HG03565 (cell line): ENCODE results near the gene FOXR1.

Experiments
- ATAC-seq: cut with Tn5 transposase; IDR thresholded peaks from one replicate; pipeline ENCODE4 v1.9.1; 2021; ENCODE audit warnings: mild to moderate bottlenecking, moderate library complexity; ENCODE audit not compliant: unreplicated experiment

Gene FOXR1

GRCh38 chr11:119025541-119025940, 54.0 kb downstream of the FOXR1 start:
- ATAC-seq, result no peak

- no peak for ATAC-seq
These were observed 54.6 kb downstream of the FOXR1 start for GRCh38 chr11:119025978-119026766.

- no peak for ATAC-seq
These were observed 55.4 kb downstream of the FOXR1 start for GRCh38 chr11:119026970-119027369.

- ATAC-seq, result no peak
These were observed 56.2 kb downstream of the FOXR1 start for GRCh38 chr11:119027561-119028345.

GRCh38 chr11:119028346-119029068, 56.9 kb downstream of the FOXR1 start:
- ATAC-seq, result no peak

GRCh38 chr11:119029069-119029339, 57.4 kb downstream of the FOXR1 start:
- no peak for ATAC-seq

GRCh38 chr11:119029340-119030028, 57.9 kb downstream of the FOXR1 start:
- ATAC-seq, result peak; percentile 3

- peak; percentile 14 for ATAC-seq
These were observed 58.4 kb downstream of the FOXR1 start for GRCh38 chr11:119030029-119030328.

- peak; percentile 93 for ATAC-seq
These were observed 58.9 kb downstream of the FOXR1 start, which contains the start of gene SLC37A4 for GRCh38 chr11:119030329-119031047. TSS of gene SLC37A4 (minus strand) at chr11:119030877.
